NT2/D1 (cell line): ENCODE data around the gene ADAMTS2.

Source experiments
- SUZ12 ChIP-seq: IDR thresholded peaks from 2 replicates; pipeline ENCODE4 v1.6.1; 2011; ENCODE audit not compliant: insufficient read length, insufficient read depth; ENCODE audit errors: extremely low read depth
- YY1 ChIP-seq: IDR thresholded peaks from 2 replicates; pipeline ENCODE4 v1.6.1; 2011; ENCODE audit not compliant: insufficient read length, insufficient read depth

- TF ChIP-seq SUZ12 (no peak), YY1 (no peak)
These were observed 22.2 kb upstream of the ADAMTS2 start for GRCh38 chr5:179367491-179367890.
